ENCODE results near the gene LRRC7. TPM values are rescaled to one million over a fixed set of nuclear protein-coding genes. Genes with fewer than 3 reads are reported as not detected.

The LRRC7 gene
- total and polyA plus RNA-seq, 2 of the 13 experiments (the other 11 are each of a cell fraction or from before 2014, with no cell fraction given) = not detected

GRCh38 chr1:69992594-69992993 lies 424.9 kb downstream of the LRRC7 start:
- Histone ChIP-seq H4K20me1 (ENCODE audit: insufficient read depth, low read length) (no peaks in the 10 kb centered on the region; the same call in 1 of the 2 replicates), H3K4me2 (ENCODE audit: low read depth, low read length) (no peak overlapping the region), H2AFZ (ENCODE audit: low read length) (no peak overlapping the region), H3K4me3 (replicated peaks in 1 of 3; ENCODE audit: insufficient read depth in 1 of 3, low read depth in 2 of 3, low read length in 3 of 3) (no peak overlapping the region), H3K9me3 (ENCODE audit: low read length) (no peaks in the 10 kb centered on the region), H3K27ac (ENCODE audit: extremely low read length, insufficient read depth, low read length) (no peak overlapping the region), H3K27me3 (ENCODE audit: control insufficient read depth in 1 of 2, insufficient read depth in 2 of 2, low read length in 2 of 2) (no peaks in the 10 kb centered on the region), H3K36me3 (replicated peaks in 1 of 2; ENCODE audit: control insufficient read depth in 1 of 2, insufficient read depth in 2 of 2, low read length in 2 of 2) (no peaks in the 10 kb centered on the region), H3K79me2 (ENCODE audit: insufficient read depth, low read length) (no peaks in the 10 kb centered on the region), H3K4me1 (ENCODE audit: insufficient read depth, low read length) (no peaks in the 10 kb centered on the region), H3K9ac (ENCODE audit: insufficient read depth, low read depth, low read length) (no peak overlapping the region)
- in situ Hi-C loops (cut with HindIII; ENCODE audit: extremely low pct_ligation_motif_present, low pct_unique_long_range_greater_than_20kb) = no loop called here
- intact Hi-C loops (cut with micrococcal nuclease; ENCODE audit: unreplicated experiment) = no loop called here
- BruUV-seq (replicated peaks) = no TSS peak
- POLR2A ChIA-PET = no interaction called here
- TF ChIP-seq MAFK (conservative IDR thresholded peaks at IDR 0.05 in 1 of 2, IDR thresholded peaks at IDR 0.05 in 1 of 2; ENCODE audit: low read length in 2 of 2) = peak; percentile 88 to 90
- TF ChIP-seq NFKBIZ (CRISPR knock-in tag; IDR thresholded peaks at IDR 0.05) = no peak
- peak; percentile 87 for TF ChIP-seq MAFF (IDR thresholded peaks at IDR 0.05; ENCODE audit: low read depth, low read length)
- ATAC-seq (no peak), FAIRE-seq (no peak), DNase-seq (ENCODE audit: low spot score) (no peak)
- CTCF ChIA-PET (ENCODE audit: low intra/inter-chr PET ratio, low total read pairs) = no interaction called here
- 0% methylated on average over 3 of the region's 3 CpGs for WGBS (ENCODE audit: low lambda C conversion rate)

DNA sequence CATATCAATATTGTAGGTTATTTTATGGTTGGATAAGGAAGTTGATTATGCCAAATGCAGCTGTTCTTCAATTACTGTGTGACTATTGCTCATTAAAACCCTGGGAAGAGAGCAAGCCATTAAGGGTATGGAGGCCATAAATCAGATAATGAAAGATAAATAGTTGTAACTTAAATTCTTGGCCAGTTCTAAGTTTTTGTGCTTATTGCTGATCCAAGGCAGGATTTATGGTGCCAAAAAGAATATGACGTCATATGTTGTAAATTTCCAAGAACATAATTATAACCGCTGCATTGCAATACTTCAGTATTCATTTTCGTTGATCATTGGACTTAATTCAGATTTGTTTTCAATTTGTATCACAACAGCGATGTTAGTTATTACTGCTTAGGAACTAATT lies 426.1 kb downstream of the LRRC7 start:
- no peak for TF ChIP-seq NR2F6 (IDR thresholded peaks at IDR 0.05)
- TF ChIP-seq NR2F6 (CRISPR knock-in tag; IDR thresholded peaks at IDR 0.05) = no peak
- TF ChIP-seq, protein P1, sequence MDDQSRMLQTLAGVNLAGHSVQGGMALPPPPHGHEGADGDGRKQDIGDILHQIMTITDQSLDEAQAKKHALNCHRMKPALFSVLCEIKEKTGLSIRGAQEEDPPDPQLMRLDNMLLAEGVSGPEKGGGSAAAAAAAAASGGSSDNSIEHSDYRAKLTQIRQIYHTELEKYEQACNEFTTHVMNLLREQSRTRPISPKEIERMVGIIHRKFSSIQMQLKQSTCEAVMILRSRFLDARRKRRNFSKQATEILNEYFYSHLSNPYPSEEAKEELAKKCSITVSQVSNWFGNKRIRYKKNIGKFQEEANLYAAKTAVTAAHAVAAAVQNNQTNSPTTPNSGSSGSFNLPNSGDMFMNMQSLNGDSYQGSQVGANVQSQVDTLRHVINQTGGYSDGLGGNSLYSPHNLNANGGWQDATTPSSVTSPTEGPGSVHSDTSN (CRISPR knock-in tag; IDR thresholded peaks at IDR 0.05; ENCODE audit: borderline replicate concordance) = no peak
- peak; percentile 92 for TF ChIP-seq CREB1 (IDR thresholded peaks at IDR 0.05)
- TF ChIP-seq CREB1 (CRISPR knock-in tag; IDR thresholded peaks at IDR 0.05) = no peak
- TF ChIP-seq ATF7 (IDR thresholded peaks at IDR 0.05) = peak; percentile 99
- no peak for TF ChIP-seq ATF7 (CRISPR knock-in tag; IDR thresholded peaks at IDR 0.05)
- TF ChIP-seq MED8 (CRISPR knock-in tag; IDR thresholded peaks at IDR 0.05; ENCODE audit: insufficient replicate concordance) = no peak
- H3K27ac ChIP-seq (ENCODE audit: extremely low read length, insufficient read depth, low read length) = no peak overlapping the region
- DNase-seq (ENCODE audit: low spot score) (no peak), FAIRE-seq (no peak), ATAC-seq (no peak)
- no TSS peak for BruUV-seq (replicated peaks)
- intact Hi-C loops (cut with micrococcal nuclease; ENCODE audit: unreplicated experiment) (no loop called here), in situ Hi-C loops (cut with HindIII; ENCODE audit: extremely low pct_ligation_motif_present, low pct_unique_long_range_greater_than_20kb) (no loop called here)
- H3K4me3 ChIP-seq (replicated peaks in 1 of 3; ENCODE audit: insufficient read depth in 1 of 3, low read depth in 2 of 3, low read length in 3 of 3) = no peak overlapping the region
- H3K4me1 ChIP-seq (ENCODE audit: insufficient read depth, low read length) = no peaks in the 10 kb centered on the region
- CTCF ChIA-PET (ENCODE audit: low intra/inter-chr PET ratio, low total read pairs) = no interaction called here
- H3K9me3 ChIP-seq (ENCODE audit: low read length) = no peaks in the 10 kb centered on the region
- whole genome bisulfite sequencing (ENCODE audit: low lambda C conversion rate) = 16% methylated on average over 4 of the region's 4 CpGs
- H3K36me3 ChIP-seq (replicated peaks in 1 of 2; ENCODE audit: control insufficient read depth in 1 of 2, insufficient read depth in 2 of 2, low read length in 2 of 2) = no peaks in the 10 kb centered on the region
- H4K20me1 ChIP-seq (ENCODE audit: insufficient read depth, low read length) = no peaks in the 10 kb centered on the region; the same call in 1 of the 2 replicates
- no peaks in the 10 kb centered on the region for H3K79me2 ChIP-seq (ENCODE audit: insufficient read depth, low read length)
- H3K27me3 ChIP-seq (ENCODE audit: control insufficient read depth in 1 of 2, insufficient read depth in 2 of 2, low read length in 2 of 2) = no peaks in the 10 kb centered on the region
- H3K9ac ChIP-seq (ENCODE audit: insufficient read depth, low read depth, low read length) = no peak overlapping the region
- POLR2A ChIA-PET = no interaction called here
- no peak overlapping the region for H2AFZ ChIP-seq (ENCODE audit: low read length)
- no peak overlapping the region for H3K4me2 ChIP-seq (ENCODE audit: low read depth, low read length)

Measured in HepG2 (cell line).